HepG2 (cell line): ENCODE data around the gene ANKRD39. TPM values are rescaled to one million over a fixed set of nuclear protein-coding genes. Genes with fewer than 3 reads are reported as not detected.

Source experiments
- ATRX ChIP-seq: sonication (generic); formaldehyde crosslinking; IDR thresholded peaks from 2 replicates; pipeline ENCODE4 v1.4.0; 2020; ENCODE audit warnings: missing genetic modification reagents, borderline replicate concordance
- CBFB ChIP-seq: sonication (generic); formaldehyde crosslinking; IDR thresholded peaks from 2 replicates; pipeline ENCODE4 v1.4.0; 2020; ENCODE audit warnings: missing genetic modification reagents
- DNMT1 ChIP-seq: sonication (generic); formaldehyde crosslinking; IDR thresholded peaks from 2 replicates; pipeline ENCODE4 v1.5.1; 2020; ENCODE audit warnings: mild to moderate bottlenecking, missing genetic modification reagents
- GPN1 ChIP-seq: sonication (generic); formaldehyde crosslinking; IDR thresholded peaks from 2 replicates; pipeline ENCODE4 v1.5.1; 2020; ENCODE audit warnings: missing genetic modification reagents, borderline replicate concordance
- HNF4G ChIP-seq, 2 experiments: sonication (generic) in 1 of 2; formaldehyde crosslinking in 1 of 2; IDR thresholded peaks; 2 replicates each; pipeline versions ENCODE4 v1.4.0 to v1.6.1; 2011 to 2020; ENCODE audit warnings: borderline replicate concordance in 2 of 2, low read depth in 2 of 2, mild to moderate bottlenecking in 2 of 2, low read length in 1 of 2, missing genetic modification reagents in 1 of 2, moderate library complexity in 1 of 2
- MAX ChIP-seq: IDR thresholded peaks from 2 replicates; pipeline ENCODE4 v1.6.1; 2012; ENCODE audit warnings: inconsistent platforms
- STAG1 ChIP-seq: sonication (generic); formaldehyde crosslinking; IDR thresholded peaks from 2 replicates; pipeline ENCODE4 v1.4.0; 2020; ENCODE audit warnings: missing genetic modification reagents
- TBX3 ChIP-seq: fragments of 450-650 bp; IDR thresholded peaks from 2 replicates; pipeline ENCODE4 v1.6.1; 2017; ENCODE audit warnings: antibody characterized with exemption, mild to moderate bottlenecking, inconsistent platforms, borderline replicate concordance
- ZFP82 ChIP-seq: sonication (generic); formaldehyde crosslinking; IDR thresholded peaks from 2 replicates; pipeline ENCODE4 v1.5.1; 2020; ENCODE audit warnings: mild to moderate bottlenecking, missing genetic modification reagents, borderline replicate concordance
- ZNF180 ChIP-seq: sonication (generic); formaldehyde crosslinking; IDR thresholded peaks from 2 replicates; pipeline ENCODE4 v1.4.0; 2020; ENCODE audit warnings: low read depth, missing genetic modification reagents, borderline replicate concordance
- ZNF317 ChIP-seq: sonication (generic); formaldehyde crosslinking; IDR thresholded peaks from 2 replicates; pipeline ENCODE4 v1.5.0; 2020; ENCODE audit warnings: mild to moderate bottlenecking, missing genetic modification reagents
- ZNF451 ChIP-seq: sonication (generic); formaldehyde crosslinking; IDR thresholded peaks from 2 replicates; pipeline ENCODE4 v1.5.0; 2020; ENCODE audit warnings: mild to moderate bottlenecking, missing genetic modification reagents
- ZNF556 ChIP-seq: sonication (generic); formaldehyde crosslinking; IDR thresholded peaks from 2 replicates; pipeline ENCODE4 v1.4.0; 2020; ENCODE audit warnings: mild to moderate bottlenecking, missing genetic modification reagents, borderline replicate concordance
- ZNF598 ChIP-seq: sonication (generic); formaldehyde crosslinking; IDR thresholded peaks from 2 replicates; pipeline ENCODE4 v1.5.1; 2020; ENCODE audit warnings: mild to moderate bottlenecking, missing genetic modification reagents, borderline replicate concordance
- polyA plus RNA-seq, 8 experiments: library from polyadenylated mRNA; depleted of rRNA in 3 of 8; stranded (reverse) in 7 of 8; unstranded in 1 of 8; fragments of >200 nt; fragmentation: Illumina TruSeq in 4 of 8; extraction: Trizol in 4 of 8; gene quantifications; 2 replicates each; pipeline versions ENCODE4 v1.2.1 to v1.2.3, GENCODE V29; 2011 to 2016; ENCODE audit warnings: low read depth in 4 of 8, missing spikeins in 1 of 8, mixed read lengths in 1 of 8; ENCODE audit not compliant: insufficient read depth in 1 of 8
- total RNA-seq, 5 experiments: library from RNA; depleted of rRNA; stranded (reverse); fragments of >200 nt; fragmentation: Illumina TruSeq; extraction: Trizol; gene quantifications; 2 replicates each; pipeline ENCODE4 v1.2.3, GENCODE V29; 2016; ENCODE audit warnings: low read depth in 1 of 5
- TF ChIP-seq, protein P1 (sequence below): sonication (generic); formaldehyde crosslinking; IDR thresholded peaks from 2 replicates; pipeline ENCODE4 v1.4.0; 2020; ENCODE audit warnings: missing genetic modification reagents, low read depth, mild to moderate bottlenecking, borderline replicate concordance
- TF ChIP-seq, protein P2 (sequence below): IDR thresholded peaks from 2 replicates; pipeline ENCODE4 v1.6.1; 2012; ENCODE audit warnings: low read length, improper control_type of control experiment
- TF ChIP-seq, protein P3 (sequence below): sonication (generic); formaldehyde crosslinking; IDR thresholded peaks from 2 replicates; pipeline ENCODE4 v1.4.0; 2020; ENCODE audit warnings: mild to moderate bottlenecking, missing genetic modification reagents

ANKRD39 gene
- total and polyA plus RNA-seq, 2 of the 13 experiments (the other 11 are each of a cell fraction or from before 2014, with no cell fraction given) = 23.2 to 24.8 TPM

DNA sequence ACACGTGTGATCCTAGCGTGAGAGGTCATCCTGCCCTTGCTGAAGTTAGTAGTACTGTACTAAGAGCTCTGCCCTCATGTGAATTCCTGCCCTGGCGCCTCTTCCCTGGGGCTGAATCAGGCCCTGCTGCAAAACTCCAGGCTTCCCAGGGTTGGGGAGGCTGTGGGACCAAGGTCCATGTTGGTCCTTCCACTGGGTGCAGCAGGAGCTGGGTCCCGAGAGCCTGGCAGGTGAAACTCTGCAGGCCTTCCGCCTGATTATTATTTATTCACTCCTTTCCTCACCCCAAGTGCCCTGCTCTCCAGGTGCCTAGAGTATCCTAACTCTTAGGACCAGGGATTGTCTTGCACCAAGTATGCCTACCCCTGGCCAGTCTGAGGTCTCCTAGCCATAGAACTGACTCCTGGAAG, 47.0 kb downstream of the ANKRD39 start (continued):
- TF ChIP-seq ZNF556 (CRISPR knock-in tag) (peak; percentile 81; the same call in 1 of the 2 replicates), TBX3 (no peak), HNF4G (IDR thresholded peaks at IDR 0.05; ENCODE audit: borderline replicate concordance, low read depth, low read length) (peak; percentile 82), HNF4G (CRISPR knock-in tag; IDR thresholded peaks at IDR 0.05; ENCODE audit: borderline replicate concordance, low read depth) (peak; percentile 77; the same call in 1 of the 2 replicates), GPN1 (no peak), ZFP82 (no peak), MAX (peak; percentile 57), CBFB (CRISPR knock-in tag) (no peak), ZNF180 (no peak), ZNF317 (CRISPR knock-in tag) (0 out of 2 replicates have a peak, but pooled peaks have one; percentile 37), ZNF598 (CRISPR knock-in tag) (no peak), ATRX (CRISPR knock-in tag) (no peak), STAG1 (CRISPR knock-in tag) (no peak), ZNF451 (CRISPR knock-in tag) (no peak), DNMT1 (CRISPR knock-in tag) (no peak)
- TF ChIP-seq, protein P1, sequence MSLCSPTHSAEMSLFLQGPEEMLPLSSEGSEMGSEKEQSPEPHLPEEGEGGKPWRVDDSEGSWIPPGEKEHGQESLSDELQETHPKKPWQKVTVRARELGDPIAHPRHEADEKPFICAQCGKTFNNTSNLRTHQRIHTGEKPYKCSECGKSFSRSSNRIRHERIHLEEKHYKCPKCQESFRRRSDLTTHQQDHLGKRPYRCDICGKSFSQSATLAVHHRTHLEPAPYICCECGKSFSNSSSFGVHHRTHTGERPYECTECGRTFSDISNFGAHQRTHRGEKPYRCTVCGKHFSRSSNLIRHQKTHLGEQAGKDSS = 0 out of 2 replicates have a peak, but pooled peaks have one; percentile 43
- TF ChIP-seq, protein P2, sequence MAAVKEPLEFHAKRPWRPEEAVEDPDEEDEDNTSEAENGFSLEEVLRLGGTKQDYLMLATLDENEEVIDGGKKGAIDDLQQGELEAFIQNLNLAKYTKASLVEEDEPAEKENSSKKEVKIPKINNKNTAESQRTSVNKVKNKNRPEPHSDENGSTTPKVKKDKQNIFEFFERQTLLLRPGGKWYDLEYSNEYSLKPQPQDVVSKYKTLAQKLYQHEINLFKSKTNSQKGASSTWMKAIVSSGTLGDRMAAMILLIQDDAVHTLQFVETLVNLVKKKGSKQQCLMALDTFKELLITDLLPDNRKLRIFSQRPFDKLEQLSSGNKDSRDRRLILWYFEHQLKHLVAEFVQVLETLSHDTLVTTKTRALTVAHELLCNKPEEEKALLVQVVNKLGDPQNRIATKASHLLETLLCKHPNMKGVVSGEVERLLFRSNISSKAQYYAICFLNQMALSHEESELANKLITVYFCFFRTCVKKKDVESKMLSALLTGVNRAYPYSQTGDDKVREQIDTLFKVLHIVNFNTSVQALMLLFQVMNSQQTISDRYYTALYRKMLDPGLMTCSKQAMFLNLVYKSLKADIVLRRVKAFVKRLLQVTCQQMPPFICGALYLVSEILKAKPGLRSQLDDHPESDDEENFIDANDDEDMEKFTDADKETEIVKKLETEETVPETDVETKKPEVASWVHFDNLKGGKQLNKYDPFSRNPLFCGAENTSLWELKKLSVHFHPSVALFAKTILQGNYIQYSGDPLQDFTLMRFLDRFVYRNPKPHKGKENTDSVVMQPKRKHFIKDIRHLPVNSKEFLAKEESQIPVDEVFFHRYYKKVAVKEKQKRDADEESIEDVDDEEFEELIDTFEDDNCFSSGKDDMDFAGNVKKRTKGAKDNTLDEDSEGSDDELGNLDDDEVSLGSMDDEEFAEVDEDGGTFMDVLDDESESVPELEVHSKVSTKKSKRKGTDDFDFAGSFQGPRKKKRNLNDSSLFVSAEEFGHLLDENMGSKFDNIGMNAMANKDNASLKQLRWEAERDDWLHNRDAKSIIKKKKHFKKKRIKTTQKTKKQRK = no peak
- TF ChIP-seq, protein P3, sequence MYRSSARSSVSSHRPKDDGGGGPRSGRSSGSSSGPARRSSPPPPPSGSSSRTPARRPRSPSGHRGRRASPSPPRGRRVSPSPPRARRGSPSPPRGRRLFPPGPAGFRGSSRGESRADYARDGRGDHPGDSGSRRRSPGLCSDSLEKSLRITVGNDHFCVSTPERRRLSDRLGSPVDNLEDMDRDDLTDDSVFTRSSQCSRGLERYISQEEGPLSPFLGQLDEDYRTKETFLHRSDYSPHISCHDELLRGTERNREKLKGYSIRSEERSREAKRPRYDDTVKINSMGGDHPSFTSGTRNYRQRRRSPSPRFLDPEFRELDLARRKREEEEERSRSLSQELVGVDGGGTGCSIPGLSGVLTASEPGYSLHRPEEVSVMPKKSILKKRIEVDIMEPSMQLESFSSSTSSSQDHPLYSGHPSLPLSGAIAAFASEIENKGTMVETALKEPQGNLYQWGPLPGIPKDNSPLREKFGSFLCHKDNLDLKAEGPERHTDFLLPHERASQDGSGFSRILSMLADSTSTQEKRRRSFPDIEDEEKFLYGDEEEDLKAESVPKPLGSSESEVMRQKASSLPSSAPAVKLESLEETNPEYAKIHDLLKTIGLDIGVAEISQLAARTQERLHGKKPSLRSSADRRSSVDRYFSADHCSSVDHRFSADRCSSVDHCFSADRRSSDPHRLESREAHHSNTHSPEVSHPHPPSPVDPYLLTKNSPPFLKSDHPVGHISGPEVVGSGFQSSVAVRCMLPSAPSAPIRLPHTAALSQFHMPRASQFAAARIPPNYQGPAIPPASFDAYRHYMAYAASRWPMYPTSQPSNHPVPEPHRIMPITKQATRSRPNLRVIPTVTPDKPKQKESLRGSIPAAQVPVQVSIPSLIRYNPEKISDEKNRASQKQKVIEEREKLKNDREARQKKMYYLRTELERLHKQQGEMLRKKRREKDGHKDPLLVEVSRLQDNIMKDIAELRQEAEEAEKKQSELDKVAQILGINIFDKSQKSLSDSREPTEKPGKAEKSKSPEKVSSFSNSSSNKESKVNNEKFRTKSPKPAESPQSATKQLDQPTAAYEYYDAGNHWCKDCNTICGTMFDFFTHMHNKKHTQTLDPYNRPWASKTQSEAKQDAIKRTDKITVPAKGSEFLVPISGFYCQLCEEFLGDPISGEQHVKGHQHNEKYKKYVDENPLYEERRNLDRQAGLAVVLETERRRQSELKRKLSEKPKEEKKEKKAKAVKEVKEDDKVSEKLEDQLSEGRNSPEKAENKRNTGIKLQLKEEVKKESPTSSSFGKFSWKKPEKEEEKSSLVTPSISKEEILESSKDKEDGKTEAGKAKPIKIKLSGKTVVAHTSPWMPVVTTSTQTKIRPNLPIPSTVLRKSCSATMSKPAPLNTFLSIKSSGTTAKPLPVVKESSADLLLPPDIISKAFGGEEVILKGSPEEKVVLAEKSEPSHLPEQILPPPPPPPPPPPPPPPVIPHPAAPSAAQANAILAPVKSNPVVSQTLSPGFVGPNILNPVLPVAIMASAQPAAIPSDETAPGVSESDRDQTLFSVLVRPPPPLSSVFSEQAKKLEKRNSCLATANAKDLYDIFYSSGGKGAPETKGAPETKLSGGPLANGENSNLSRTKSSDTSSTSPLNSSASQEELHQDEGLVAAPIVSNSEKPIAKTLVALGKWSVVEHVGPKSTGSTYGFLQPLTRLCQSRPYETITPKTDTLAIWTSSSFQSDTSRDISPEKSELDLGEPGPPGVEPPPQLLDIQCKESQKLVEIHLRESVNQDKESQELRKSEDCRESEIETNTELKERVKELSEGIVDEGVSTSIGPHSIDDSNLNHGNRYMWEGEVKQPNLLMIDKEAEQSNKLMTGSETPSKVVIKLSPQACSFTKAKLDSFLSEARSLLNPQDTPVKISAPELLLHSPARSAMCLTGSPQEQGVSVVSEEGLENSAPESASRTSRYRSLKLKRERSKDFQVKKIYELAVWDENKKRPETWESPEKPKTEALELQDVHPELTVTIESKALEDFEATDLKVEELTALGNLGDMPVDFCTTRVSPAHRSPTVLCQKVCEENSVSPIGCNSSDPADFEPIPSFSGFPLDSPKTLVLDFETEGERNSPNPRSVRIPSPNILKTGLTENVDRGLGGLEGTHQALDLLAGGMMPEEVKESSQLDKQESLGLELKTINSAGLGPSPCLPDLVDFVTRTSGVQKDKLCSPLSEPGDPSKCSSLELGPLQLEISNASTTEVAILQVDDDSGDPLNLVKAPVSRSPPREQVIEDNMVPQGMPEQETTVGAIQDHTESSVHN (CRISPR knock-in tag) = no peak
